Astrocyte of the spinal cord (primary cell): ENCODE data around the gene NBEAL2.

Experiments
- DNase-seq: peaks from one replicate; pipeline ENCODE4 v3.0.0; 2011; ENCODE audit warnings: low read depth, low spot score
- H3K4me3 ChIP-seq: 2 replicates; pipeline ENCODE4 v1.5.1; 2011; ENCODE audit warnings: low read depth, mild to moderate bottlenecking, low read length, moderate library complexity
- CTCF ChIP-seq: IDR thresholded peaks from 2 replicates; pipeline ENCODE4 v1.5.1; 2012; ENCODE audit warnings: low read depth, mild to moderate bottlenecking, low read length, inconsistent platforms
- in situ Hi-C: cut with HindIII; loops from 2 replicates; pipeline ENCODE4 v1.10.0; 2017; ENCODE audit warnings: low sequenced_read_pairs

Gene NBEAL2

GRCh38 chr3:46978985-46979944, at the start of gene NBEAL2:
TSS of gene NBEAL2 (plus strand) at chr3:46979666. CDS start at chr3:46979862, 196 bp downstream.
- in situ Hi-C loops: no loop called here
- TF ChIP-seq CTCF: no peak
- DNase-seq: peak; percentile 90
- H3K4me3 ChIP-seq: peak within 1 kb of the TSS; percentile 55

- peak; percentile 10 for DNase-seq
- no peak for TF ChIP-seq CTCF
- no peak overlapping the region for H3K4me3 ChIP-seq
- in situ Hi-C loops: no loop called here
Observed at GRCh38 chr3:46930166-46930944, 49.1 kb upstream of the NBEAL2 start.

- no peak for DNase-seq
- TF ChIP-seq CTCF: no peak
- in situ Hi-C loops: no loop called here
- no peak overlapping the region for H3K4me3 ChIP-seq
Observed at GRCh38 chr3:46930945-46931403, 48.5 kb upstream of the NBEAL2 start.

GRCh38 chr3:46931631-46932331, 47.7 kb upstream of the NBEAL2 start:
- DNase-seq: peak; percentile 30
- H3K4me3 ChIP-seq: no peak overlapping the region
- in situ Hi-C loops: no loop called here
- TF ChIP-seq CTCF: no peak

GRCh38 chr3:46932455-46933225, 46.8 kb upstream of the NBEAL2 start:
- no peak overlapping the region for H3K4me3 ChIP-seq
- no peak for DNase-seq
- in situ Hi-C loops: no loop called here
- no peak for TF ChIP-seq CTCF
